ENCODE results near the gene AKIRIN2. TPM values are rescaled to one million over a fixed set of nuclear protein-coding genes. Genes with fewer than 3 reads are reported as not detected.
A peak's percentile ranks its signal among the peaks of the same experiment; 100 is the strongest.

Gene AKIRIN2
- polyA plus RNA-seq, 1 donor (not counting 4 experiments of a cell fraction or from before 2014, with no cell fraction given), result 24.6 TPM

GRCh38 chr6:87721311-87721710 is 19.3 kb upstream of the AKIRIN2 start:
- peaks cover 28% of the 10 kb centered on the region for H3K4me1 ChIP-seq (ENCODE audit: control insufficient read depth, extremely low read depth, insufficient read depth, low read length)
- no peak overlapping the region for H3K4me2 ChIP-seq (ENCODE audit: control insufficient read depth, extremely low read depth, insufficient read depth, low read depth, low read length)
- no peak overlapping the region for H3K4me3 ChIP-seq (ENCODE audit: control insufficient read depth in 2 of 3, extremely low read depth in 1 of 3, insufficient read depth in 2 of 3, low read depth in 1 of 3, low read length in 3 of 3)
- dilution Hi-C loops (cut with MboI; ENCODE audit: extremely low pct_ligation_motif_present, low sequenced_read_pairs), result no loop called here
- H3K27me3 ChIP-seq (ENCODE audit: control insufficient read depth, extremely low read depth, insufficient read depth, low read length), result no peaks in the 10 kb centered on the region
- no peaks in the 10 kb centered on the region for H3K9me3 ChIP-seq (ENCODE audit: control insufficient read depth, low read depth, low read length)
- H4K20me1 ChIP-seq (ENCODE audit: control insufficient read depth, extremely low read depth, insufficient read depth, low read length), result no peaks in the 10 kb centered on the region
- H3K9me1 ChIP-seq (ENCODE audit: control insufficient read depth, extremely low read depth, insufficient read depth, low read length), result no peaks in the 10 kb centered on the region
- DNase-seq (ENCODE audit: low read depth, low spot score) (no peak), FAIRE-seq (no peak)
- no peak overlapping the region for H3K27ac ChIP-seq (ENCODE audit: control insufficient read depth, insufficient read depth, low read length)
- H2AFZ ChIP-seq (ENCODE audit: control insufficient read depth, low read length), result no peak overlapping the region
- H3K79me2 ChIP-seq (ENCODE audit: control insufficient read depth, insufficient read depth, low read length), result no peaks in the 10 kb centered on the region
- H3K9ac ChIP-seq (ENCODE audit: control insufficient read depth, extremely low read depth, insufficient read depth, low read length), result no peak overlapping the region
- TF ChIP-seq CTCF (optimal IDR thresholded peaks at IDR 0.05 in 1 of 3, IDR thresholded peaks at IDR 0.05 in 1 of 3, conservative IDR thresholded peaks at IDR 0.05 in 1 of 3; ENCODE audit: extremely low read depth in 1 of 3, insufficient read depth in 2 of 3, low read length in 3 of 3) (no peak), EZH2 (IDR thresholded peaks at IDR 0.05; ENCODE audit: low read length) (no peak)
- H3K36me3 ChIP-seq (ENCODE audit: control insufficient read depth in 2 of 2, extremely low read depth in 1 of 2, insufficient read depth in 2 of 2, low read length in 2 of 2), result no peaks in the 10 kb centered on the region

DNA sequence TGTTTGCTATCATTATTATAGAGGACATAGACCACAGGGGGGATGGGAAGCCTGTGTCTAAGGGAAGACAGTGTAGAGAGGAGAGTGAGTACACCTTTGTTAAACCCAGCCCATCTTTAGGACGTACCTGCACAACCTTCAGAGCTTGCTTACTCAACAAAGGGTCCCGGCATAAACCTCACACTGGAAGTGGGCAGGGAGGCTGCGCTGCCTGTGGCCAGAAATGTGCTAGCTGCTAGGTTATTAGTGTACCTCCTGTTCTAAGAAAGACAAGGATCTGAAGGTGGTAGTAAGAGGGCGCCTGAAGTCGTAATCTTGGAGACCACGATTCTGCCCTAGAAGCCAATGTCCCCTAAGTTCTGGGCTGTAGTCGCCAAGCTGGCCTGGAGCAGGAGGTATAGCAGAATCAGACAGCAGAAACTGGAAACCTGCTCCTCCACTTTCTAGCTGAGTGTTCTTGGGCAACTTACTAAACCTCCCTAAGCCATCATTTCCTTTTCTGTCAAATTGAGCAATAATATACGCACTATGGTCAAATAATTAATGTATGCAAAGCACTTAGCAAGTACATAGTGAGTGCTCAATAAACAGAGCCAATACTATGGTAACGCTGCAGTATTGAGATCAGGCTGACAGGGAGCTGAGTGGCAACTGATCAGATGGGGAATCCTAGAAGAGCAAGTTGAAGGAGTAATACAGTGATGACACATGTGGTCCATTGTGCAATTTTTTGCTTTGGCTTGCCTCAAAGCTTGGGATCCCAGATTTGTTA is 16.8 kb upstream of the AKIRIN2 start:
- Histone ChIP-seq H4K20me1 (ENCODE audit: control insufficient read depth, extremely low read depth, insufficient read depth, low read length) (no peaks in the 10 kb centered on the region), H3K4me3 (ENCODE audit: control insufficient read depth in 2 of 3, extremely low read depth in 1 of 3, insufficient read depth in 2 of 3, low read depth in 1 of 3, low read length in 3 of 3) (no peak overlapping the region), H3K9me1 (ENCODE audit: control insufficient read depth, extremely low read depth, insufficient read depth, low read length) (no peaks in the 10 kb centered on the region), H3K36me3 (ENCODE audit: control insufficient read depth in 2 of 2, extremely low read depth in 1 of 2, insufficient read depth in 2 of 2, low read length in 2 of 2) (no peaks in the 10 kb centered on the region), H3K27ac (ENCODE audit: control insufficient read depth, insufficient read depth, low read length) (peak overlapping the region; percentile 38), H3K79me2 (ENCODE audit: control insufficient read depth, insufficient read depth, low read length) (no peaks in the 10 kb centered on the region), H3K4me1 (ENCODE audit: control insufficient read depth, extremely low read depth, insufficient read depth, low read length) (peaks cover 41% of the 10 kb centered on the region), H3K9ac (ENCODE audit: control insufficient read depth, extremely low read depth, insufficient read depth, low read length) (no peak overlapping the region), H3K4me2 (ENCODE audit: control insufficient read depth, extremely low read depth, insufficient read depth, low read depth, low read length) (no peak overlapping the region), H3K27me3 (ENCODE audit: control insufficient read depth, extremely low read depth, insufficient read depth, low read length) (no peaks in the 10 kb centered on the region), H2AFZ (ENCODE audit: control insufficient read depth, low read length) (no peak overlapping the region), H3K9me3 (ENCODE audit: control insufficient read depth, low read depth, low read length) (no peaks in the 10 kb centered on the region)
- dilution Hi-C loops (cut with MboI; ENCODE audit: extremely low pct_ligation_motif_present, low sequenced_read_pairs), result no loop called here
- TF ChIP-seq EZH2 (IDR thresholded peaks at IDR 0.05; ENCODE audit: low read length), result no peak
- no peak for TF ChIP-seq CTCF (optimal IDR thresholded peaks at IDR 0.05 in 1 of 3, IDR thresholded peaks at IDR 0.05 in 1 of 3, conservative IDR thresholded peaks at IDR 0.05 in 1 of 3; ENCODE audit: extremely low read depth in 1 of 3, insufficient read depth in 2 of 3, low read length in 3 of 3)
- DNase-seq (ENCODE audit: low read depth, low spot score) (no peak), FAIRE-seq (peak; percentile 64)

All from keratinocyte (primary cell).